Breast epithelium (tissue), 4 donors: ENCODE measurements around the gene KLHL42. TPM values are rescaled to one million over a fixed set of nuclear protein-coding genes. Genes with fewer than 3 reads are reported as not detected.

Experiments used
- DNase-seq, 2 donors: peaks; one replicate each; pipeline ENCODE4 v3.0.0-alpha.2; 2019; ENCODE audit warnings: low spot score in 2 of 2
- H3K27ac ChIP-seq, 2 donors: fragments of 200-600 bp; sonication (generic) in 1 of 2; one replicate each; pipeline ENCODE4 v1.5.1; 2016 to 2019; ENCODE audit warnings: mild to moderate bottlenecking in 1 of 2
- H3K27me3 ChIP-seq, 2 donors: fragments of 200-600 bp; sonication (generic) in 1 of 2; one replicate each; pipeline versions ENCODE4 v1.5.1 to v1.6.0; 2017 to 2019; ENCODE audit warnings: control low read depth in 1 of 2, mild to moderate bottlenecking in 1 of 2
- H3K36me3 ChIP-seq: fragments of 200-600 bp; one replicate; pipeline ENCODE4 v1.5.1; 2019
- H3K4me1 ChIP-seq, 2 donors: fragments of 200-600 bp; sonication (generic); one replicate each; pipeline ENCODE4 v1.5.1; 2016 to 2019; ENCODE audit warnings: control low read depth in 1 of 2
- H3K4me3 ChIP-seq, 3 donors: fragments of 200-600 bp; sonication (generic); 1 replicate in 2 of 3; 2 replicates in 1 of 3; pipeline ENCODE4 v1.5.1; 2016 to 2019; ENCODE audit warnings: mild to moderate bottlenecking in 3 of 3, moderate library complexity in 2 of 3
- H3K9me3 ChIP-seq, 2 donors: fragments of 200-600 bp; sonication (generic) in 1 of 2; one replicate each; pipeline ENCODE4 v1.5.1; 2016 to 2019; ENCODE audit warnings: control low read depth in 1 of 2
- CTCF ChIP-seq, 3 donors: fragments of 450-650 bp; IDR thresholded peaks; one replicate each; pipeline ENCODE4 v1.5.1; 2016 to 2017; ENCODE audit warnings: antibody characterized with exemption in 3 of 3, mild to moderate bottlenecking in 3 of 3, moderate library complexity in 3 of 3
- POLR2A ChIP-seq: fragments of 450-650 bp; IDR thresholded peaks from one replicate; pipeline ENCODE4 v1.6.1; 2016; ENCODE audit warnings: antibody characterized with exemption, mild to moderate bottlenecking, moderate library complexity
- POLR2AphosphoS5 ChIP-seq, 3 donors: sonication (generic); formaldehyde crosslinking; IDR thresholded peaks; one replicate each; pipeline ENCODE4 v1.6.1; 2017; ENCODE audit warnings: antibody characterized with exemption in 3 of 3
- intact Hi-C: fragments of 100-400 bp; cut with DNase I; formaldehyde crosslinking; loops from one replicate; pipeline ENCODE4 v1.15.1; 2023; ENCODE audit warnings: low total_unique reads
- total RNA-seq, 3 donors: library from RNA; depleted of rRNA; stranded (reverse); fragments of >200 nt; gene quantifications; one replicate each; pipeline ENCODE4 v1.1.0, GENCODE V29; 2016

The KLHL42 gene
- total RNA-seq, 3 donors from 2014 or later: 20.6 to 32.3 (median 30.8) TPM

GRCh38 chr12:27794818-27795584, 15.0 kb downstream of the KLHL42 start:
- Histone ChIP-seq H3K27ac (peak overlapping the region; percentile 5 to 7), H3K27me3 (no peaks in the 10 kb centered on the region), H3K36me3 (no peaks in the 10 kb centered on the region), H3K9me3 (no peaks in the 10 kb centered on the region), H3K4me1 (no peaks in the 10 kb centered on the region), H3K4me3 (no peak overlapping the region)
- no peak for DNase-seq
- TF ChIP-seq POLR2A (no peak), CTCF (IDR thresholded peaks at IDR 0.05) (no peak), POLR2AphosphoS5 (IDR thresholded peaks at IDR 0.05) (no peak)
- intact Hi-C loops: no loop called here

- intact Hi-C loops: no loop called here
- H3K4me1 ChIP-seq: no peaks in the 10 kb centered on the region
- no peaks in the 10 kb centered on the region for H3K9me3 ChIP-seq
- no peak overlapping the region for H3K4me3 ChIP-seq
- no peaks in the 10 kb centered on the region for H3K27me3 ChIP-seq
- TF ChIP-seq CTCF (IDR thresholded peaks at IDR 0.05) (no peak), POLR2A (no peak), POLR2AphosphoS5 (IDR thresholded peaks at IDR 0.05) (no peak)
- peak overlapping the region; percentile 5 to 20 for H3K27ac ChIP-seq
- no peaks in the 10 kb centered on the region for H3K36me3 ChIP-seq
- no peak for DNase-seq
Observed at GRCh38 chr12:27796128-27796527, 16.1 kb downstream of the KLHL42 start.

- intact Hi-C loops: no loop called here
- H3K36me3 ChIP-seq: no peaks in the 10 kb centered on the region
Observed at GRCh38 chr12:27797301-27798025, 17.4 kb downstream of the KLHL42 start.

GRCh38 chr12:27800819-27801218, 20.8 kb downstream of the KLHL42 start:
- no peaks in the 10 kb centered on the region for H3K27me3 ChIP-seq
- H3K4me3 ChIP-seq: no peak overlapping the region
- no peak for DNase-seq
- H3K36me3 ChIP-seq: no peaks in the 10 kb centered on the region
- no peaks in the 10 kb centered on the region for H3K4me1 ChIP-seq
- no peak for TF ChIP-seq POLR2A
- TF ChIP-seq CTCF (IDR thresholded peaks at IDR 0.05): no peak
- no peak for TF ChIP-seq POLR2AphosphoS5 (IDR thresholded peaks at IDR 0.05)
- H3K9me3 ChIP-seq: no peaks in the 10 kb centered on the region
- intact Hi-C loops: no loop called here
- H3K27ac ChIP-seq: no peak overlapping the region

More at GRCh38 chr12:27797301-27798025, 17.4 kb downstream of the KLHL42 start:
- no peaks in the 10 kb centered on the region for H3K27me3 ChIP-seq
- no peak overlapping the region for H3K4me3 ChIP-seq
- H3K9me3 ChIP-seq: no peaks in the 10 kb centered on the region
- TF ChIP-seq POLR2AphosphoS5 (IDR thresholded peaks at IDR 0.05): no peak
- no peak for TF ChIP-seq CTCF (IDR thresholded peaks at IDR 0.05)
- no peak for TF ChIP-seq POLR2A
- no peak for DNase-seq
- no peaks in the 10 kb centered on the region for H3K4me1 ChIP-seq
- no peak overlapping the region for H3K27ac ChIP-seq

- no peaks in the 10 kb centered on the region for H3K9me3 ChIP-seq
- no peaks in the 10 kb centered on the region for H3K4me1 ChIP-seq
- H3K4me3 ChIP-seq: no peak overlapping the region
- intact Hi-C loops: no loop called here
- H3K27me3 ChIP-seq: no peaks in the 10 kb centered on the region
- no peak for DNase-seq
- no peak overlapping the region for H3K27ac ChIP-seq
- TF ChIP-seq CTCF (IDR thresholded peaks at IDR 0.05) (no peak), POLR2A (no peak), POLR2AphosphoS5 (IDR thresholded peaks at IDR 0.05) (no peak)
- H3K36me3 ChIP-seq: no peaks in the 10 kb centered on the region
Observed at GRCh38 chr12:27801630-27802029, 21.6 kb downstream of the KLHL42 start.
